NCI-H2107 treated with DMSO at 0.1 percent for 48 hours (cell line): ENCODE measurements around the gene ARID5B.
"Not testable (repeated sequence)": the region's sequence is repeated elsewhere in the genome, so short reads cannot be mapped to it uniquely, and the experiment has no call there.

Experiments used
- DNase-seq: peaks from one replicate; lab custom pipeline; 2025; ENCODE audit not compliant: unreplicated experiment; lab: John Stamatoyannopoulos, UW

ARID5B gene

GRCh38 chr10:61900829-61901792 lies at the start of gene ARID5B:
ARID5B (plus strand) TSS chr10:61901699; CDS start chr10:61901710, 11 bp downstream.
- peak; percentile 16 for DNase-seq

GRCh38 chr10:61852261-61852660 lies 49.2 kb upstream of the ARID5B start:
- no peak for DNase-seq

GRCh38 chr10:61855771-61856170 lies 45.7 kb upstream of the ARID5B start:
- no peak for DNase-seq

- DNase-seq = no peak
Observed at GRCh38 chr10:61857746-61858145, 43.8 kb upstream of the ARID5B start.

- DNase-seq = no peak
Observed at GRCh38 chr10:61859786-61860185, 41.7 kb upstream of the ARID5B start.

GRCh38 chr10:61860964-61861758 lies 40.3 kb upstream of the ARID5B start:
- DNase-seq = no peak

GRCh38 chr10:61863981-61864380 lies 37.5 kb upstream of the ARID5B start:
- no peak for DNase-seq

- no peak for DNase-seq
Observed at GRCh38 chr10:61866700-61867368, 34.7 kb upstream of the ARID5B start.

- not testable (repeated sequence) for DNase-seq
Observed at GRCh38 chr10:61867374-61867773, 34.1 kb upstream of the ARID5B start.

GRCh38 chr10:61867817-61868216 lies 33.7 kb upstream of the ARID5B start:
- DNase-seq = not testable (repeated sequence)

- DNase-seq = no peak
Observed at GRCh38 chr10:61869041-61869675, 32.3 kb upstream of the ARID5B start.

- no peak for DNase-seq
Observed at GRCh38 chr10:61869774-61870525, 31.5 kb upstream of the ARID5B start.

- DNase-seq = no peak
Observed at GRCh38 chr10:61870526-61870895, 31.0 kb upstream of the ARID5B start.

GRCh38 chr10:61871487-61871886 lies 30.0 kb upstream of the ARID5B start:
- no peak for DNase-seq

- DNase-seq = no peak
Observed at GRCh38 chr10:61877887-61878739, 23.4 kb upstream of the ARID5B start.

GRCh38 chr10:61878740-61879068 lies 22.8 kb upstream of the ARID5B start:
- no peak for DNase-seq

GRCh38 chr10:61882621-61883370 lies 18.7 kb upstream of the ARID5B start:
- DNase-seq = no peak

- no peak for DNase-seq
Observed at GRCh38 chr10:61883371-61884025, 18.0 kb upstream of the ARID5B start.
